Prostate gland (tissue), 2 donors: ENCODE measurements around the gene GOT1. TPM values are rescaled to one million over a fixed set of nuclear protein-coding genes. Genes with fewer than 3 reads are reported as not detected.

Experiments used
- DNase-seq: peaks from one replicate; pipeline ENCODE4 v3.0.0-alpha.2; 2019; ENCODE audit warnings: low spot score
- H3K27ac ChIP-seq, 2 donors: fragments of 200-600 bp; sonication (generic); 2 replicates each; pipeline ENCODE4 v1.5.1; 2017 to 2019
- H3K27me3 ChIP-seq: fragments of 200-600 bp; sonication (generic); replicated peaks from 2 replicates; pipeline ENCODE4 v1.5.1; 2019; ENCODE audit not compliant: insufficient read depth
- H3K36me3 ChIP-seq, 2 donors: fragments of 200-600 bp; sonication (generic); 1 replicate in 1 of 2; 2 replicates in 1 of 2; pipeline versions ENCODE4 v1.5.1 to v1.8.1; 2017 to 2019
- H3K4me1 ChIP-seq: fragments of 200-600 bp; sonication (generic); replicated peaks from 2 replicates; pipeline ENCODE4 v1.5.1; 2019
- H3K4me3 ChIP-seq, 2 donors: fragments of 200-600 bp; sonication (generic); 2 replicates each; pipeline ENCODE4 v1.5.1; 2017 to 2019
- H3K9me3 ChIP-seq: fragments of 200-600 bp; sonication (generic); 2 replicates; pipeline ENCODE4 v1.5.1; 2017
- POLR2A ChIP-seq: fragments of 450-650 bp; IDR thresholded peaks from one replicate; pipeline ENCODE4 v1.6.1; 2016; ENCODE audit warnings: antibody characterized with exemption, mild to moderate bottlenecking
- POLR2AphosphoS5 ChIP-seq: sonication (generic); formaldehyde crosslinking; IDR thresholded peaks from one replicate; pipeline ENCODE4 v1.6.1; 2017; ENCODE audit warnings: antibody characterized with exemption
- WGBS: methylation state at CpG from one replicate; pipeline ENCODE4 v1.1.5; 2018; 5-methylcytosine and 5-hydroxymethylcytosine counted together
- intact Hi-C: fragments of 100-400 bp; cut with DNase I; formaldehyde crosslinking; loops from one replicate; pipeline ENCODE4 v1.14.2; 2022
- total RNA-seq, 2 donors: library from RNA; depleted of rRNA; stranded (reverse); fragments of >200 nt; gene quantifications; one replicate each; pipeline ENCODE4 v1.1.0, GENCODE V29; 2016
- TF ChIP-seq, protein P1 (sequence below), 4 experiments: fragments of 200-600 bp in 2 of 4; fragments of 450-650 bp in 2 of 4; sonication (generic) in 2 of 4; IDR thresholded peaks; 1 replicate in 3 of 4; 2 replicates in 1 of 4; pipeline ENCODE4 v1.5.1; 2016 to 2019; ENCODE audit warnings: antibody characterized with exemption in 4 of 4, mild to moderate bottlenecking in 2 of 4, moderate library complexity in 2 of 4

The GOT1 gene
- total RNA-seq, 2 donors from 2014 or later = 19.7 to 20.3 TPM

GRCh38 chr10:99450156-99450555 is 19.7 kb upstream of the GOT1 start:
- H3K4me3 ChIP-seq = no peak overlapping the region
- 72% methylated on average over 5 of the region's 5 CpGs for WGBS
- no peaks in the 10 kb centered on the region for H3K27me3 ChIP-seq
- no peaks in the 10 kb centered on the region for H3K9me3 ChIP-seq
- no peak overlapping the region for H3K27ac ChIP-seq
- no peaks in the 10 kb centered on the region for H3K4me1 ChIP-seq
- TF ChIP-seq, protein P1, sequence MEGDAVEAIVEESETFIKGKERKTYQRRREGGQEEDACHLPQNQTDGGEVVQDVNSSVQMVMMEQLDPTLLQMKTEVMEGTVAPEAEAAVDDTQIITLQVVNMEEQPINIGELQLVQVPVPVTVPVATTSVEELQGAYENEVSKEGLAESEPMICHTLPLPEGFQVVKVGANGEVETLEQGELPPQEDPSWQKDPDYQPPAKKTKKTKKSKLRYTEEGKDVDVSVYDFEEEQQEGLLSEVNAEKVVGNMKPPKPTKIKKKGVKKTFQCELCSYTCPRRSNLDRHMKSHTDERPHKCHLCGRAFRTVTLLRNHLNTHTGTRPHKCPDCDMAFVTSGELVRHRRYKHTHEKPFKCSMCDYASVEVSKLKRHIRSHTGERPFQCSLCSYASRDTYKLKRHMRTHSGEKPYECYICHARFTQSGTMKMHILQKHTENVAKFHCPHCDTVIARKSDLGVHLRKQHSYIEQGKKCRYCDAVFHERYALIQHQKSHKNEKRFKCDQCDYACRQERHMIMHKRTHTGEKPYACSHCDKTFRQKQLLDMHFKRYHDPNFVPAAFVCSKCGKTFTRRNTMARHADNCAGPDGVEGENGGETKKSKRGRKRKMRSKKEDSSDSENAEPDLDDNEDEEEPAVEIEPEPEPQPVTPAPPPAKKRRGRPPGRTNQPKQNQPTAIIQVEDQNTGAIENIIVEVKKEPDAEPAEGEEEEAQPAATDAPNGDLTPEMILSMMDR (IDR thresholded peaks at IDR 0.05) = no peak
- TF ChIP-seq POLR2A = no peak
- no peak for TF ChIP-seq POLR2AphosphoS5
- DNase-seq = no peak
- H3K36me3 ChIP-seq = no peaks in the 10 kb centered on the region
- intact Hi-C loops = loop anchor here (10.0 kb wide), 1 partner anchor 135 kb away; no protein-coding TSS in a partner anchor

DNA sequence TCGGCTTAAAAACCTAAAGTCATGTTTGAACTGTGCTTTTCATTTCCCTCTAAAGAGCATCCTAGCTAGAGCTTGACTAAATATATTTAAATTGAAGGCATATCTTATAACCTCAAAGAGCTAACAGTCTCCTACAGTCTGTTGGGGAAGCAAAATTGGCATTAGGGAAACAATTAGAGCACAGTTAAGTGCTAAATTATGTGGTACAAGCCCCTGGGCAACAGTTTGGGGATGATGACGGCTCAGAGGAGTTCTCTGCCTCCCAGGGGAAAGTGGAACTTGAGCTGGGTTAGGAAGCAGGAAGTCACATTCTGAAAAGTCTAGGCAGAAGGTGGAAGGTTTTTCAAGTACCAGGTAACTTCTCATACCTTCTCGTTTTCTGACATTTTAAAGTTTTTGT is 18.6 kb upstream of the GOT1 start:
- H3K4me1 ChIP-seq = no peaks in the 10 kb centered on the region

GRCh38 chr10:99444383-99445045 is 14.1 kb upstream of the GOT1 start:
- TF ChIP-seq, protein P1 (IDR thresholded peaks at IDR 0.05) = no peak
- TF ChIP-seq POLR2AphosphoS5 (no peak), POLR2A (no peak)
- no peak for DNase-seq
- H3K4me1 ChIP-seq = no peaks in the 10 kb centered on the region
- H3K27me3 ChIP-seq = no peaks in the 10 kb centered on the region
- intact Hi-C loops = no loop called here
- H3K9me3 ChIP-seq = no peaks in the 10 kb centered on the region
- 45% methylated on average over 16 of the region's 16 CpGs for WGBS
- H3K4me3 ChIP-seq = no peak overlapping the region
- H3K27ac ChIP-seq = no peak overlapping the region
- no peaks in the 10 kb centered on the region for H3K36me3 ChIP-seq

More for the DNA sequence above, 18.6 kb upstream of the GOT1 start:
- intact Hi-C loops = no loop called here
- H3K27ac ChIP-seq = no peak overlapping the region
- 76% methylated on average over 3 of the region's 3 CpGs for WGBS
- no peak for TF ChIP-seq POLR2AphosphoS5
- TF ChIP-seq, protein P1 (IDR thresholded peaks at IDR 0.05) = no peak
- no peak for TF ChIP-seq POLR2A
- H3K27me3 ChIP-seq = no peaks in the 10 kb centered on the region
- H3K4me3 ChIP-seq = no peak overlapping the region
- no peak for DNase-seq
- no peaks in the 10 kb centered on the region for H3K36me3 ChIP-seq
- no peaks in the 10 kb centered on the region for H3K9me3 ChIP-seq

DNA sequence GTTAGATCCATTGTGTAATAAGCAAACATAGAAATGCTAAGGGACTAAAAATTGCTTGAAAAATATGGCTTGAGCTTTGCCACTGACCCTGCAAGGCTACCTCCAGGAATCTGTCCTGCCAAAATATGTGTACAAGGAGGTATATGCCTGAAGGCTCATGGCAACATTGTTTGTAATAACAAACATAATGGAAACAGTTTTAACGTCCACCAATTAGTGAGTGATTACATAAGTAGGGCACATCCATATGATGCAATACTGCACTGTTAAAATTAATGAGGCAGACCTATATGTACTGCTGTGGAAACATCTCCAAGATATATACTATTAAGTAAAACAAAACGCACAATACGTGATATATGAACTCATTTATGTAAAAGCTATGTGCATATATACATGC is 13.1 kb upstream of the GOT1 start:
- Histone ChIP-seq H3K27ac (no peak overlapping the region), H3K27me3 (no peaks in the 10 kb centered on the region), H3K9me3 (no peaks in the 10 kb centered on the region), H3K4me1 (no peaks in the 10 kb centered on the region), H3K4me3 (no peak overlapping the region), H3K36me3 (no peaks in the 10 kb centered on the region)
- no peak for DNase-seq
- TF ChIP-seq, protein P1 (IDR thresholded peaks at IDR 0.05) = no peak
- TF ChIP-seq POLR2A = no peak
- TF ChIP-seq POLR2AphosphoS5 = no peak
- intact Hi-C loops = no loop called here
- 66% methylated on average over 3 of the region's 3 CpGs for WGBS

DNA sequence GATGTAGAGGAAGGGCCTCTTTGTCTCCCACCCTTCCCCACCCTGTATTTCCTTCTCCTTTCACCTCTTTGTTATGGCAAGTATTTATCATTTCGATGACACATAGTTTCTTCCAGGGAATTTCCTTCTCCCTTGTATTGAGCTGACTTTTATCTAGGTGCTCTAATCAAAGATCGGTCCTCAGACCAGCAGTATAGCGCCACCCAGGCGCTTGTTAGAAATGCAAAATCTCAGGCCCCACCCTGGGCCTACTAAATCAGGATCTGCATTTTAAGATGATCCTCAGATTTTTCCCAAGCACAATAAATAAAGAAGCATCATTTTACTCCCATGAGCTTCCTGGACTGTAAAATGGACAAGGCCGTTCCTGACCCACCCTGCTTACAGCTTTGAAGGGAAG is 12.0 kb upstream of the GOT1 start:
- Histone ChIP-seq H3K27me3 (no peaks in the 10 kb centered on the region), H3K27ac (no peak overlapping the region), H3K4me3 (no peak overlapping the region), H3K4me1 (no peaks in the 10 kb centered on the region), H3K9me3 (no peaks in the 10 kb centered on the region), H3K36me3 (no peaks in the 10 kb centered on the region)
- intact Hi-C loops = no loop called here
- no peak for DNase-seq
- TF ChIP-seq POLR2AphosphoS5 (no peak), POLR2A (no peak)
- TF ChIP-seq, protein P1 (IDR thresholded peaks at IDR 0.05) = no peak
- WGBS = 75% methylated on average over 5 of the region's 5 CpGs
